ENCODE data around the gene ENAH. TPM values are rescaled to one million over a fixed set of nuclear protein-coding genes. Genes with fewer than 3 reads are reported as not detected.

The ENAH gene
- total RNA-seq, 1 experiment from 2014 or later, result 160 TPM

- H3K36me3 ChIP-seq (replicated peaks; ENCODE audit: control insufficient read depth, insufficient read depth, low read length), result no peaks in the 10 kb centered on the region
- no peaks in the 10 kb centered on the region for H3K27me3 ChIP-seq (ENCODE audit: control insufficient read depth, insufficient read depth, low read length)
- no peak overlapping the region for H3K4me3 ChIP-seq (ENCODE audit: insufficient read depth, low read depth, low read length)
- DNase-seq, result peak; percentile 22
Observed at GRCh38 chr1:225613006-225613405, 39.9 kb downstream of the ENAH start.

DNA sequence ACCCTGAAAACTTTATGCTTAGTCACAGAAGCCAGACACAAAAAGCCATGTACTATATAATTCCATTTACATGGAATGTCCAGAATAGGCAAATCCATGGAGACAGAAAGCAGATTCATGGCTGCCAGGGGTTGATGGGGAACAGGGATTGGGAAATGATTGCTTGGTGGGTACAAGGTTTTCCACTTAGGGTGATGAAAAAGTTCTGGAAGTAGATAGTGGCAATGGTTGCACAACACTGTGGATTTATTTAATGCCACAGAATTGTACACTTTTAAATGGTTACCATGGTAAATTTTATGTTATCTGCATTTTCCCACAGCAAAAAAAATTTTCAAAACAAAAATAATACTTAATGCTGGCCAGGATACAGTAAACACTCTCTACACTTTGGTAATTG lies 40.6 kb downstream of the ENAH start:
- DNase-seq, result no peak
- Histone ChIP-seq H3K4me3 (ENCODE audit: insufficient read depth, low read depth, low read length) (no peak overlapping the region), H3K27me3 (ENCODE audit: control insufficient read depth, insufficient read depth, low read length) (no peaks in the 10 kb centered on the region), H3K36me3 (replicated peaks; ENCODE audit: control insufficient read depth, insufficient read depth, low read length) (no peaks in the 10 kb centered on the region)

- no peak for DNase-seq
- no peaks in the 10 kb centered on the region for H3K27me3 ChIP-seq (ENCODE audit: control insufficient read depth, insufficient read depth, low read length)
Observed at GRCh38 chr1:225611537-225612223, 41.2 kb downstream of the ENAH start.

DNA sequence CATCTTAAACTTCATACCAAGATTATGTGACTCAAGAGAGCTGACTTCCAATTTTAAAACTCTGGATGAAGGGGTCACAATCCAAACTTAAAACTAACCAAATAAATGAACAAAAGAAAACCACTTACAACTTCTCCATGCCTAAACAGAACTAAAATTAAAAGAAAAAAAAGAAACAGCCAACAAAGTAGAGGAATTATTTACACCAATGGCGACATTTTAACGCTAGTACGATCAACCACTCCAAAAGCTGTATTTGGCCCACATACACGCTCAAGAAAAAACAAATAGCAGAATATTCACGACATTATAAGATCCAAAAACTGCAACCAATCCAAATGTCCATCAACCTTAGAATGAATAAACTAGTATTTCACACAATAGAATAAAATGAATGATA lies 42.4 kb downstream of the ENAH start:
- H3K4me3 ChIP-seq (ENCODE audit: insufficient read depth, low read depth, low read length), result no peak overlapping the region
- no peaks in the 10 kb centered on the region for H3K27me3 ChIP-seq (ENCODE audit: control insufficient read depth, insufficient read depth, low read length)

More at GRCh38 chr1:225611537-225612223, 41.2 kb downstream of the ENAH start:
- no peak overlapping the region for H3K4me3 ChIP-seq (ENCODE audit: insufficient read depth, low read depth, low read length)
- no peaks in the 10 kb centered on the region for H3K36me3 ChIP-seq (replicated peaks; ENCODE audit: control insufficient read depth, insufficient read depth, low read length)

DNA sequence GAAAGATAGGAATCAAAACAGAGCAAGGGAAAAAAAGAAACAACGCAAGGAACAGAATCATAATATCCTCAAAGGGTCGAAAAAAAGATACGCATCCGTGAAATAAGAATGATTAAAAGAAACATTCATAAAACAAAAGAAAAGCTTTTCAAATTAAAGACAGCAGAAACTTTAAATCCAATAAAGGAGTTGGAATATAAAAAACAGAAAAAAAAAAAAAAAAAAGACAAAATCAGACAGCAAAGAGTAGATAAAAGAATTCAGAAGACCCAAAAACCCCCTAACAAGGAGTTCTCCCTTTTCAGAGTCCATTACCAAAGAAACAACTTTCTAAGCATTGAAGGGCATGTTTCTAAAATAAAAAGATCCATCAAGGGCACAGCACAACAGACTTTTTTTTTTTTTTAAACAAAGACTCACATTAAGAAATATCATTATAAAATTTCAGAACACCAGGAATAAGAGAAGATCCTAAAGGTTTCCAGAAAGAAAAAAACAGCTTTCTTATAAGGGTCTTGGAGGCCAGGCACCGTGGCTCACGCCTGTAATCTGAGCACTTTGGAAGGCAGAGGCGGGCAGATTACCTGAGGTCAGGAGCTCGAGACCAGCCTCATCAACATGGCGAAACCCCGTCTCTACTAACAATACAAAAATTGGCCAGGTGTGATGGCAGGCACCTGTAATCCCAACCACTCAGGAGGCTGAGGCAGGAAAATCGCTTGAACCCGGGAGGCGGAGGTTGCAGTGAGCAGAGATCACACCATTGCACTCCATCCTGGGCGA lies 44.7 kb downstream of the ENAH start:
- no peak for DNase-seq
- H3K36me3 ChIP-seq (replicated peaks; ENCODE audit: control insufficient read depth, insufficient read depth, low read length), result no peaks in the 10 kb centered on the region
- no peak overlapping the region for H3K4me3 ChIP-seq (ENCODE audit: insufficient read depth, low read depth, low read length)
- no peaks in the 10 kb centered on the region for H3K27me3 ChIP-seq (ENCODE audit: control insufficient read depth, insufficient read depth, low read length)

More for the DNA sequence above, 42.4 kb downstream of the ENAH start:
- H3K36me3 ChIP-seq (replicated peaks; ENCODE audit: control insufficient read depth, insufficient read depth, low read length), result no peaks in the 10 kb centered on the region
- no peak for DNase-seq

GRCh38 chr1:225607355-225607754 lies 45.6 kb downstream of the ENAH start:
- DNase-seq, result no peak
- Histone ChIP-seq H3K36me3 (replicated peaks; ENCODE audit: control insufficient read depth, insufficient read depth, low read length) (no peaks in the 10 kb centered on the region), H3K4me3 (ENCODE audit: insufficient read depth, low read depth, low read length) (no peak overlapping the region), H3K27me3 (ENCODE audit: control insufficient read depth, insufficient read depth, low read length) (no peaks in the 10 kb centered on the region)

- no peak for DNase-seq
- Histone ChIP-seq H3K4me3 (ENCODE audit: insufficient read depth, low read depth, low read length) (no peak overlapping the region), H3K36me3 (replicated peaks; ENCODE audit: control insufficient read depth, insufficient read depth, low read length) (no peaks in the 10 kb centered on the region), H3K27me3 (ENCODE audit: control insufficient read depth, insufficient read depth, low read length) (no peaks in the 10 kb centered on the region)
Observed at GRCh38 chr1:225603538-225604354, 49.2 kb downstream of the ENAH start.

- Histone ChIP-seq H3K36me3 (replicated peaks; ENCODE audit: control insufficient read depth, insufficient read depth, low read length) (no peaks in the 10 kb centered on the region), H3K4me3 (ENCODE audit: insufficient read depth, low read depth, low read length) (no peak overlapping the region), H3K27me3 (ENCODE audit: control insufficient read depth, insufficient read depth, low read length) (no peaks in the 10 kb centered on the region)
- DNase-seq, result no peak
Observed at GRCh38 chr1:225602590-225603206, 50.2 kb downstream of the ENAH start.

GRCh38 chr1:225601902-225602589 lies 50.9 kb downstream of the ENAH start:
- no peak overlapping the region for H3K4me3 ChIP-seq (ENCODE audit: insufficient read depth, low read depth, low read length)
- H3K36me3 ChIP-seq (replicated peaks; ENCODE audit: control insufficient read depth, insufficient read depth, low read length), result no peaks in the 10 kb centered on the region
- no peak for DNase-seq
- H3K27me3 ChIP-seq (ENCODE audit: control insufficient read depth, insufficient read depth, low read length), result no peaks in the 10 kb centered on the region

GRCh38 chr1:225598847-225599246 lies 54.1 kb downstream of the ENAH start:
- Histone ChIP-seq H3K36me3 (replicated peaks; ENCODE audit: control insufficient read depth, insufficient read depth, low read length) (no peaks in the 10 kb centered on the region), H3K4me3 (ENCODE audit: insufficient read depth, low read depth, low read length) (no peak overlapping the region), H3K27me3 (ENCODE audit: control insufficient read depth, insufficient read depth, low read length) (no peaks in the 10 kb centered on the region)
- DNase-seq, result no peak

DNA sequence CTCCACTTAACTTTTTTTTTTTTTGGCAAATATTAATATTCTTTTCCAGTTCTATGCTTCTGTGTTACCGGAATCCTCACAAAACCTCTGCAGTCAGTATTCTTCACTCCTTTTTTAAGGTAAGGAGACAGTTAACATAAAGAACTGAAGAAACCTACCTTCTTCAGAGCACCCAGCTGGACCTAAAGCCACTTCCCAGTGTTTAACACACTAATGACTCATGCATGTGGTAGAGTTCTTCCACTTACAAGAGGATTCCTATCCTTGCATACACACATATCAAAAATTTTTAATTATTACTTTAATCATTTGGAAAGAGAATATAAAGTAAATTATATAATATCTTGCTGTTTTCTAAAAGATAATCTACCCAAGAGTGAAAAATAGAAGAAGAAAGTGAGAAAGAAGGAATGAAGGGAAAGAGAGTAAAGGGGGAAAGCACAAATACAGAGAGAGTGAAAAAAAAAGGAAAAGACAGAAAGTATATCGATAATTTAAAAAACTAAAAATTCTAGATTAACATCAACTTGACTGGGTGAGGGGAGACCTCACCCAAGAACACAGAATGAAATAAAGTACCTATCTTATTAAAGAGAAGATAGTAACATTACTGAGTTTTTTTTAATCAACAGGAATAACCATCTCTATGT lies 54.9 kb downstream of the ENAH start:
- Histone ChIP-seq H3K36me3 (replicated peaks; ENCODE audit: control insufficient read depth, insufficient read depth, low read length) (no peaks in the 10 kb centered on the region), H3K27me3 (ENCODE audit: control insufficient read depth, insufficient read depth, low read length) (no peaks in the 10 kb centered on the region), H3K4me3 (ENCODE audit: insufficient read depth, low read depth, low read length) (no peak overlapping the region)
- DNase-seq, result no peak

DNA sequence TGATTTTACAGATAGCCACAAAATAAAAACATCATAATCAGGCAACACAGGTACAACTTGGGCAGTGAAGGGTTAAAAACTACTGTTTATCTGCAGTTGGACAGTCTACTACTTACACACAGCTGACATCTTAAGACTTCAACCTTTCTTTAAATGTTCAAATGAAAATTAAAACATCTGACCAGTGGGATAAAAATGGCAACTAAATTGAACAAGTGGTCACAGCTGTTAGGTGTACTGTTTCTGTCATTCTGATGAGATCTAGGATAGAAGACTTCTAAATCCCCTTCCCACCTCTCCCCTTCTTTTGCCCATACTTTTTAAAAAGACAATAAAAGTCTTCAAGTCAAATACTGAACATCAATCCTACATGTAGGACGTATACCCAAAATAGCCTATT lies 56.2 kb downstream of the ENAH start:
- no peak for DNase-seq
- H3K36me3 ChIP-seq (replicated peaks; ENCODE audit: control insufficient read depth, insufficient read depth, low read length), result no peaks in the 10 kb centered on the region
- no peak overlapping the region for H3K4me3 ChIP-seq (ENCODE audit: insufficient read depth, low read depth, low read length)
- H3K27me3 ChIP-seq (ENCODE audit: control insufficient read depth, insufficient read depth, low read length), result no peaks in the 10 kb centered on the region

DNA sequence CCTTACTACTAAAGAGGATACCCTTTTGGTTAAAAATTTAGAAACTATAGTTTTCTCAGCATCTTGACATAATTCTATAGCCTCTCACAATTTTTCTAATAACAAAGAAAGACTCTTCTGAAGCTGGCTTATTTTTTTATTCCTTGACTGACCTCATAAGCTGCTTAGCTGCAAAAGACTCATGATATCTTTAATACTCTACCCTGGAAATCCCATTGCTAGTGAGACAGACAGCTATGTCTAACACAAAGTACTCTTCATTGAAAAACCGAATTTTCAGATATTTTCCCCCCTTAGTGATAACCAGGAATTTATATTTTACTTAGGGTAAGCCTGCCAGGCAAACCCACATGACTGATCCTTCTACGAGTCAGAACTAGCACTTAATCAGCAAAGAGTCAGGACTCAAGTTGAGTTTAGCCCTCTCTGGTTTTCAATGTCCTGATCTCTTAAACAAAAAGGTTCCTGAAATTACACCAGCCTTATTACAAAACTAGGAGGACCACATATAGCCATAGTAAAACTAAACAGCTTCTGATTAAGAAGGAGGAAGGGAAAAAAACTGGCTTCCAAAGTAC lies 56.9 kb downstream of the ENAH start:
- no peak for DNase-seq
- H3K4me3 ChIP-seq (ENCODE audit: insufficient read depth, low read depth, low read length), result no peak overlapping the region
- no peaks in the 10 kb centered on the region for H3K36me3 ChIP-seq (replicated peaks; ENCODE audit: control insufficient read depth, insufficient read depth, low read length)
- no peaks in the 10 kb centered on the region for H3K27me3 ChIP-seq (ENCODE audit: control insufficient read depth, insufficient read depth, low read length)
